Lower leg skin (tissue), 4 donors: ENCODE data around the gene ABTB2. TPM values are rescaled to one million over a fixed set of nuclear protein-coding genes. Genes with fewer than 3 reads are reported as not detected.

Experiments used
- DNase-seq, 2 donors: peaks; one replicate each; pipeline ENCODE4 v3.0.0-alpha.2; 2019; ENCODE audit warnings: low spot score in 2 of 2
- H3K4me3 ChIP-seq: fragments of 200-600 bp; sonication (generic); 2 replicates; pipeline ENCODE4 v1.5.1; 2017; ENCODE audit warnings: mild to moderate bottlenecking, low read depth; ENCODE audit not compliant: poor library complexity, severe bottlenecking
- POLR2A ChIP-seq, 2 donors: fragments of 450-650 bp; IDR thresholded peaks; one replicate each; pipeline ENCODE4 v1.6.1; 2016 to 2017; ENCODE audit warnings: antibody characterized with exemption in 2 of 2, mild to moderate bottlenecking in 1 of 2, moderate library complexity in 1 of 2
- WGBS, 2 donors: methylation state at CpG; one replicate each; pipeline ENCODE4 v1.1.5; 2018; 5-methylcytosine and 5-hydroxymethylcytosine counted together
- intact Hi-C: fragments of 100-400 bp; cut with DNase I; formaldehyde crosslinking; loops from one replicate; pipeline ENCODE4 v1.15.0; 2023; ENCODE audit warnings: low total_unique reads
- total RNA-seq, 4 donors: library from RNA; depleted of rRNA; stranded (reverse); fragments of >200 nt; gene quantifications; one replicate each; pipeline ENCODE4 v1.1.0, GENCODE V29; 2016
- TF ChIP-seq, protein P1 (sequence below), 3 donors: fragments of 450-650 bp; IDR thresholded peaks; one replicate each; pipeline ENCODE4 v1.5.1; 2016; ENCODE audit warnings: antibody characterized with exemption in 3 of 3, mild to moderate bottlenecking in 3 of 3, moderate library complexity in 2 of 3

Gene ABTB2
- total RNA-seq, 4 donors from 2014 or later = 6.1 to 24.2 (median 11.1) TPM

DNA sequence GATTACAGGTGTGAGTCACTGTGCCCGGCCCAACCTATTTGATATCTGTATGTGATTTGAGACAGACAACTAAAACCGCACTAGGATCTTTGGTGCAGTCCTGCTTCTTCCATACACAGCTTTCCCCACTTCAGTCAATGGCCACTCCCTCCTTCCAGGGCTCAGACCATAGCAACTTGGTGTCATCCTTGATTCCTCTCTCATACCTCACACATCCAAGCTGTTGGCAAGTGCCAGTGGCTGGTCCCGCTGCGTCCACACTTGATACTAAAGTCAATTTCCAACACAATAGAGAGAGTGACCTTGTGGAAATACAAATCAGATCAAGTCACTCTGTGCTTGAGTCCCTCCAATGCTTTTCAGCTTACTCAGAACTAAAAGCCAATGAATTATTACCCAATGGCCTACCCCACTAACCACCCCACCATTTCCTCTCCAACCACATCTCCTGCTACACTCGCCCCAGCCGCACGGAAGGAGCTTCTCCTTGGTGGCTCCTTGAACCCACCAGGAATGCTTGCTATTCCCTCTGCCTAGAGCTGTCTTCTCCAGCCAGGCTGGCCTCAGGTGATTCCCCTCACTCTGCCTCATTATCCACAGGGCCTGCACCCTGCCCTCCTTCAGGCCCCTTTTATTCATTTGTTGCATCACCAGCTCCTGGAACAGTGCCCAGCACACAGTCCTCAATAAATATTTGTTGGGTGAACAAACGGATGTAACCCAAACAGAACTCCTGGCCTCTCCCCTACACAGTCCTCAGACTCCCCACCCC lies 12.9 kb downstream of the ABTB2 start:
- 66 to 72% methylated on average over 8 of the region's 8 CpGs for WGBS, 2 donors
- intact Hi-C loops = no loop called here
- H3K4me3 ChIP-seq = no peak overlapping the region
- no peak for DNase-seq
- no peak for TF ChIP-seq POLR2A (IDR thresholded peaks at IDR 0.05)
- TF ChIP-seq, protein P1, sequence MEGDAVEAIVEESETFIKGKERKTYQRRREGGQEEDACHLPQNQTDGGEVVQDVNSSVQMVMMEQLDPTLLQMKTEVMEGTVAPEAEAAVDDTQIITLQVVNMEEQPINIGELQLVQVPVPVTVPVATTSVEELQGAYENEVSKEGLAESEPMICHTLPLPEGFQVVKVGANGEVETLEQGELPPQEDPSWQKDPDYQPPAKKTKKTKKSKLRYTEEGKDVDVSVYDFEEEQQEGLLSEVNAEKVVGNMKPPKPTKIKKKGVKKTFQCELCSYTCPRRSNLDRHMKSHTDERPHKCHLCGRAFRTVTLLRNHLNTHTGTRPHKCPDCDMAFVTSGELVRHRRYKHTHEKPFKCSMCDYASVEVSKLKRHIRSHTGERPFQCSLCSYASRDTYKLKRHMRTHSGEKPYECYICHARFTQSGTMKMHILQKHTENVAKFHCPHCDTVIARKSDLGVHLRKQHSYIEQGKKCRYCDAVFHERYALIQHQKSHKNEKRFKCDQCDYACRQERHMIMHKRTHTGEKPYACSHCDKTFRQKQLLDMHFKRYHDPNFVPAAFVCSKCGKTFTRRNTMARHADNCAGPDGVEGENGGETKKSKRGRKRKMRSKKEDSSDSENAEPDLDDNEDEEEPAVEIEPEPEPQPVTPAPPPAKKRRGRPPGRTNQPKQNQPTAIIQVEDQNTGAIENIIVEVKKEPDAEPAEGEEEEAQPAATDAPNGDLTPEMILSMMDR (IDR thresholded peaks at IDR 0.05) = no peak

DNA sequence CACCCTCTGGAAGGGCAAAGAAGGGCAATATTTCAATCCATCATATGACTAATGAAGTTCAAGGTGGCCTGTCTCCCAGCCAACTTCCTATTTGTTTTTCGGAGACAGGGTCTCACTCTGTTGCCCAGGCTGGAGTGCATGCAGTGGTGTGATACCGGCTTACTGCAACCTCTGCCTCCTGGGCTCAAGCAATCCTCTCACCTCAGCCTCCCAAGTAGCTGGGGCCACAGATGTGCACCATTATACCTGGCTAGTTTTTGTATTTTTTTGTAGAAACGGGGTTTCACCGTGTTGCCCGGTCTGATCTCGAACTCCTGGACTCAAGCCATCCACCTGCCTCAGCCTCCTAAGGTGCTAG lies 13.4 kb downstream of the ABTB2 start:
- WGBS, 2 donors = 79 to 87% methylated on average over 6 of the region's 6 CpGs
- H3K4me3 ChIP-seq = no peak overlapping the region
- DNase-seq = no peak
- intact Hi-C loops = no loop called here
- TF ChIP-seq, protein P1 (IDR thresholded peaks at IDR 0.05) = no peak
- TF ChIP-seq POLR2A (IDR thresholded peaks at IDR 0.05) = no peak

DNA sequence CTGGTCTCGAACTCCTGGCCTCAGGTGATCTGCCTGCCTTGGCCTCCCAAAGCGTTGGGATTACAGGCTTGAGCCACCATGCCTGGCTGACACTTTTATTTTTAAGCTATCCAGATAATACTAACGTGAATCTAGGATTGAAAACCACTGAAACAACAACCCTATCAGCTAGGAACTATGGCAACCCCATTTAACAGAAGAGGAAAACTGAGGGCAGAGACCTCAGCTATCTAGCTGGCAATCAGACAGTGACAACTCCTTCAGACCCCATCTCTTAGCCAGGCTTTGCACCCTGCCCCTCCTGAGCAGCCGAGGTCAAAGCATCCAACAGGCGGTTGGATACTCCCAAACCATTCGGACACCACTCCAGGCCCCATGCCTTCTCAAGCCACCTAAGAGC lies 14.1 kb downstream of the ABTB2 start:
- DNase-seq = no peak
- TF ChIP-seq, protein P1 (IDR thresholded peaks at IDR 0.05) = no peak
- TF ChIP-seq POLR2A (IDR thresholded peaks at IDR 0.05) = no peak
- whole genome bisulfite sequencing, 2 donors = 88 to 97% methylated on average over 6 of the region's 6 CpGs
- intact Hi-C loops = no loop called here
- no peak overlapping the region for H3K4me3 ChIP-seq

- no peak overlapping the region for H3K4me3 ChIP-seq
- DNase-seq = no peak
- TF ChIP-seq, protein P1 (IDR thresholded peaks at IDR 0.05) = no peak
- no peak for TF ChIP-seq POLR2A (IDR thresholded peaks at IDR 0.05)
- 88 to 93% methylated on average over 3 of the region's 3 CpGs for WGBS, 2 donors
- intact Hi-C loops = no loop called here
Observed at GRCh38 chr11:34343153-34343552, 14.7 kb downstream of the ABTB2 start.

DNA sequence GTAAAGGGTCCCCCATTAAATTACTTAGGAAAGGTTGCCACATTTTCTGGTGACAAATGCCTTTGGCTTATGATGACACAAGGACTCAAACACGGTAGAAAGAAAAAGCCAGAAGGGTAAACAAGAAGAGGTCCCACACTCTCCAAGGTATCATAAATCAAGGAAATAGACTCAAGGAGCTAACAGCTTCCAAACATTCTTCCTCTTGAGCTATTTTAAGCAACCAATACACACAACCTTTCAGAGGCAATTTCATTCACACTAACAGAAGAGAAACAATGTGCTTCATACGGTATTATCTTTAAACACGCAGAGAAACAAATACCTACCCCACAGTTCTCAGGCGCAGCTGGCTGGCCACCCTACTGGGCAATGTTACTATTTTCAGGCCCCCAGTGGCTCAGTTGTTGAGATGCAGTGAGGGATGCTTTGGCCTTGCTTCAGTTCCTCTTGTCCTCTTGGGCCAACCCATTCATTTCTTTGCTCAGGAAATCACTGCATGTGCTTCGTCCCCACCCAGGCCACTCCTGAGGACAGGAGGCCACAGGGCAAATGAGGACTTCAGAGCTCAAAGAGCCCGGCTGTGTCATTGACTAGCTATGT lies 15.8 kb downstream of the ABTB2 start:
- intact Hi-C loops = no loop called here

More for the DNA sequence above, 15.8 kb downstream of the ABTB2 start:
- DNase-seq = no peak
- TF ChIP-seq, protein P1 (IDR thresholded peaks at IDR 0.05) = no peak
- TF ChIP-seq POLR2A (IDR thresholded peaks at IDR 0.05) = no peak
- WGBS, 2 donors = 58% methylated on average over 6 of the region's 6 CpGs
- H3K4me3 ChIP-seq = no peak overlapping the region
